ENCODE measurements around the gene DDR2. TPM values are rescaled to one million over a fixed set of nuclear protein-coding genes. Genes with fewer than 3 reads are reported as not detected.

DDR2 gene
- total RNA-seq (2022; extraction: Qiagen RNA extraction; ENCODE audit: low read depth), result 0.38 to 0.59 TPM (median 0.46 TPM) in 5 replicates

GRCh38 chr1:162632217-162632666, at the start of gene DDR2:
Gene DDR2, plus strand, starts transcription at chr1:162632464. Its CDS starts 86,600 bp downstream, at chr1:162719064.

DNA sequence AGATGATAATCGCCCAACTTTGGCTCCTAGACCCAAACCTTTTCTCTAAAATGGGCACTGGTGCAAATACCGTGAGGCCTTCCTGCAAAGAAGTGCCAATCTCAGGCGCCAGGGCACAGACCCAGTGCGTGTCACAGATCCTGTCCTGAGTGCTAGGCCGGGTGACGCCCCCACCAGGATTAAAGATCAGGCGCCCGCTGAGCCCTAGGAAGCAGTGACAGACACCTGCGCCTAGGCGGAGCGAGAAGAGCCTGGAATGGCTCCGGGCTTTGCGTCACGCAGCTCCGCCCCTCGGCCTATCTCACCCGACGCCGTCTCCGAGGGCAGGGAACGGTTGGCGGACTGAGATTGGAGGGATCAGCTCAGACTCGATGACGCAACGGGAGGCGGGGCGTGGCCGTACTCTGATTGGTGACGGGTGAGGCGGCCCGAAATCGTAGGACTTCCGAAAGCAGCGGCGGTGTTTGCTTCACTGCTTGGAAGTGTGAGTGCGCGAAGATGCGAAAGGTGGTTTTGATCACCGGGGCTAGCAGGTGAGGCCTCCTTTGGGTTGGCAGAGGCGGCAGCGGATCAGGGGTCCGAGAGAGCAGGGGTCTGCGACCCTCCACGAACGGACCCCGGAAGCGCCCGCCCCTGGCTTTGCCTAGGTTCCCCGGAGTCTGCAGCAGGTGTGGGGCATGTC, 158.2 kb downstream of the DDR2 start, which contains the start of gene HSD17B7:
Gene HSD17B7, plus strand, starts transcription at position 400 of the 682 bp plus-strand sequence. Its CDS starts 99 bp downstream, at position 499.

Other genes with a start within 250 kb of the DDR2 start
- 0.10 to 0.15 TPM (median 0.10 TPM) in 5 replicates for gene SH2D1B, start 220.3 kb upstream of the DDR2 start, total RNA-seq (2022; extraction: Qiagen RNA extraction; ENCODE audit: low read depth)
- 12.6 to 24.0 TPM (median 19.2 TPM) in 5 replicates for gene UHMK1, start 134.6 kb upstream of the DDR2 start, total RNA-seq (2022; extraction: Qiagen RNA extraction; ENCODE audit: low read depth)
- gene UAP1, start 70.7 kb upstream of the DDR2 start, total RNA-seq (2022; extraction: Qiagen RNA extraction; ENCODE audit: low read depth), result 28.2 to 46.0 TPM (median 34.4 TPM) in 5 replicates
- gene HSD17B7, start 158.2 kb downstream of the DDR2 start, total RNA-seq (2022; extraction: Qiagen RNA extraction; ENCODE audit: low read depth), result 9.2 to 10.5 TPM (median 9.3 TPM) in 5 replicates
- gene CCDC190, start 228.7 kb downstream of the DDR2 start, total RNA-seq (2022; extraction: Qiagen RNA extraction; ENCODE audit: low read depth), result not detected in 5 replicates